ENCODE measurements around the gene SLC25A17.
"Not testable (repeated sequence)": the region's sequence is repeated elsewhere in the genome, so short reads cannot be mapped to it uniquely, and the experiment has no call there.

The SLC25A17 gene, protein sequence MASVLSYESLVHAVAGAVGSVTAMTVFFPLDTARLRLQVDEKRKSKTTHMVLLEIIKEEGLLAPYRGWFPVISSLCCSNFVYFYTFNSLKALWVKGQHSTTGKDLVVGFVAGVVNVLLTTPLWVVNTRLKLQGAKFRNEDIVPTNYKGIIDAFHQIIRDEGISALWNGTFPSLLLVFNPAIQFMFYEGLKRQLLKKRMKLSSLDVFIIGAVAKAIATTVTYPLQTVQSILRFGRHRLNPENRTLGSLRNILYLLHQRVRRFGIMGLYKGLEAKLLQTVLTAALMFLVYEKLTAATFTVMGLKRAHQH

DNA sequence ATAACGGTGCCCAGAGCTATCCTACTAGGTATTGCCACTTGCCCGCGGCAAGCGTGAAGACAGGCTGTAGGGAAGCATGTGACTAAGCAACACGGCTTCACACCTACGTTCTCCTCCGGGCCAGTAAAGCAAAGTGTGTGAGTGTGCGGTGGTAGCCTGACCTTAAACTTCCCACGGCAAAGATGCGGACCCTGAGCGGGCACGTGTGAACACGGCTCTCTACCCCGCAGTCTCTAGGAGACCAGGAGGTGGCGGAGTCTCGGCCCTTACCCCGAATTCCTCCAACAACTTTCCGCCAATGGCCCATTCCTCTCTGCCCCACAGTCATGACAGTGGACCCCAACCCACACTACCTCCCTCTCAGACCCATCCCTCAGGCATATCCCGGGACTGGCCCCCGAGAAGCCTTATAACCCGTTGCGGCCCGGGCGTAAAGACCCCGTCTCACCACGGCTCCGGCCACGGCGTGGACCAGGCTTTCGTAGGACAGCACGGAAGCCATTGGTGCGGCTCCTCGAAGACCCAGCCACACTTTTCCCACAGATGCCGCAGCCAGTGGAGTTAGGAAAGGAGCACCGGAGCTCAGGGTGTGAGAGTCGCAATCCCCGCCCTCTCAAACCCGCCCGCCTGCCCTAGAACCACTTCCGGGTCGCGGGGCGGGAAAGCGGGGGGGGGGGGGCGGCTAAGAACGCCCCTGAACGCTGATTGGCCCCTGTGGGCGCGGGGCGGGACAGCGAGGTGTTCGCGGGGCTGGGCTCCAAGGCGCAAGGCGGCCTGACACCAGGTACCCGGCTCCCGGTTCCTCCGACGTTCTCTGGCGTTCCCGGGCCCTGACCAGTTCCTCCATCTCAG, at the start of gene SLC25A17:
Gene SLC25A17 (minus strand): TSS at position 600 of the 852 bp plus-strand sequence. CDS start 98 bp downstream, at position 502.
- Histone ChIP-seq H4K20me1 (ENCODE audit: insufficient read depth, low read length) (peaks cover 11% of the 10 kb centered on the region; the same call in 1 of the 2 replicates), H3K4me3 (ENCODE audit: low read depth in 1 of 2, low read length in 2 of 2) (peak within 1 kb of the TSS; percentile 97), H3K9ac (ENCODE audit: low read depth, low read length) (peak within 1 kb of the TSS; percentile 87), H3K27ac (ENCODE audit: low read length) (peak within 1 kb of the TSS; percentile 89), H3K27me3 (ENCODE audit: insufficient read depth, low read length, poor library complexity) (no peaks in the 10 kb centered on the region), H3K79me2 (ENCODE audit: insufficient read depth, low read length) (peaks cover 46% of the 10 kb centered on the region), H3K9me3 (ENCODE audit: insufficient read depth, low read length, severe bottlenecking) (no peaks in the 10 kb centered on the region), H3K36me3 (ENCODE audit: insufficient read depth, low read length) (peaks cover 22% of the 10 kb centered on the region), H3K4me2 (ENCODE audit: insufficient read depth, low read length) (peak within 1 kb of the TSS; percentile 95), H3K4me1 (ENCODE audit: insufficient read depth, low read length) (peaks cover 38% of the 10 kb centered on the region), H2AFZ (ENCODE audit: low read depth, low read length) (peak within 1 kb of the TSS; percentile 98)
- ATAC-seq (ENCODE audit: insufficient read depth, low read depth) (peak; percentile 94), DNase-seq (peak; percentile 89)
- TF ChIP-seq EZH2 (IDR thresholded peaks at IDR 0.05; ENCODE audit: borderline replicate concordance, low read depth, low read length, severe bottlenecking): no peak
- TF ChIP-seq, protein P1, sequence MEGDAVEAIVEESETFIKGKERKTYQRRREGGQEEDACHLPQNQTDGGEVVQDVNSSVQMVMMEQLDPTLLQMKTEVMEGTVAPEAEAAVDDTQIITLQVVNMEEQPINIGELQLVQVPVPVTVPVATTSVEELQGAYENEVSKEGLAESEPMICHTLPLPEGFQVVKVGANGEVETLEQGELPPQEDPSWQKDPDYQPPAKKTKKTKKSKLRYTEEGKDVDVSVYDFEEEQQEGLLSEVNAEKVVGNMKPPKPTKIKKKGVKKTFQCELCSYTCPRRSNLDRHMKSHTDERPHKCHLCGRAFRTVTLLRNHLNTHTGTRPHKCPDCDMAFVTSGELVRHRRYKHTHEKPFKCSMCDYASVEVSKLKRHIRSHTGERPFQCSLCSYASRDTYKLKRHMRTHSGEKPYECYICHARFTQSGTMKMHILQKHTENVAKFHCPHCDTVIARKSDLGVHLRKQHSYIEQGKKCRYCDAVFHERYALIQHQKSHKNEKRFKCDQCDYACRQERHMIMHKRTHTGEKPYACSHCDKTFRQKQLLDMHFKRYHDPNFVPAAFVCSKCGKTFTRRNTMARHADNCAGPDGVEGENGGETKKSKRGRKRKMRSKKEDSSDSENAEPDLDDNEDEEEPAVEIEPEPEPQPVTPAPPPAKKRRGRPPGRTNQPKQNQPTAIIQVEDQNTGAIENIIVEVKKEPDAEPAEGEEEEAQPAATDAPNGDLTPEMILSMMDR (IDR thresholded peaks at IDR 0.05; ENCODE audit: borderline replicate concordance, extremely low read depth, low read length, poor library complexity, severe bottlenecking): peak; percentile 65

DNA sequence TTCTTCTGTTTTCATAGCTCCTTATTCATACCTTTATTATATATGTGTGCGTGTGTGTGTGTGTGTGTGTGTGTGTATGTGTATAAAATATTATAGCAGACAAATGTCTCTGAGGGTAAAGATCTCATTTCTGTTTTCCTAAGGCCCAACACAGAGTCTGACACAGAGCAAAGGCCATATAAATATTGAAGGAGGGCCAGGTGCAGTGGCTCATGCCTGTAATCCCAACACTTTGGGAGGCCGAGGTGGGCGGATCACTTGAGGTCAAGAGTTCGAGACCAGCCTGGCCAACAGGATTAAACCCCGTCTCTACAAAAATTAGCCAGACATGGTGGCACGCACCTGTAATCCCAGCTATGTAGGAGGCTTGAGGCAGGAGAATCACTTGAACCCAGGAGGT, 49.2 kb upstream of the SLC25A17 start:
- not testable (repeated sequence) for H3K79me2 ChIP-seq (ENCODE audit: insufficient read depth, low read length); ATAC-seq (ENCODE audit: insufficient read depth, low read depth); H2AFZ ChIP-seq (ENCODE audit: low read depth, low read length); H3K4me3 ChIP-seq (ENCODE audit: low read depth in 1 of 2, low read length in 2 of 2); H3K4me2 ChIP-seq (ENCODE audit: insufficient read depth, low read length); H3K9me3 ChIP-seq (ENCODE audit: insufficient read depth, low read length, severe bottlenecking); H4K20me1 ChIP-seq (ENCODE audit: insufficient read depth, low read length); H3K27me3 ChIP-seq (ENCODE audit: insufficient read depth, low read length, poor library complexity); H3K27ac ChIP-seq (ENCODE audit: low read length); H3K36me3 ChIP-seq (ENCODE audit: insufficient read depth, low read length); H3K9ac ChIP-seq (ENCODE audit: low read depth, low read length); DNase-seq; H3K4me1 ChIP-seq (ENCODE audit: insufficient read depth, low read length)

DNA sequence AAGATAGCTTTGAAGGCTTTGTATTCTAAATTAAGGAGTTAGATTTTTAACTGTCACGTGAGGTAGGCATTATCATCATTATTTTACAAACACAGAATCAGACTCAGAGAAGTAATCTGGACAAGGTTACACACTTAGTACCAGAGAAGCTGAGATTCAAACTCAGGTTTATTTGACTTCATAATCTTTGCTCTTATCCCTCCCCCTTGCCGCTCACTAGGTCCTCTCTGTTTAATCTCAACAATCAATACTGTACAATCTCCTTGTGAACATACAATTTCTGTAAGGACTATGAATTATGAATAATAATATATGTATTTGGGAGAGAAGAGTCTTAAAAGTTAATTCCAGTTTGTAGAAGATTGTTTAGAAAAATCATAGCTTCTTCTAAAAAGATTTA, 48.0 kb upstream of the SLC25A17 start:
- no peak overlapping the region for H3K9ac ChIP-seq (ENCODE audit: low read depth, low read length)
- H3K27ac ChIP-seq (ENCODE audit: low read length): no peak overlapping the region
- H3K4me1 ChIP-seq (ENCODE audit: insufficient read depth, low read length): no peaks in the 10 kb centered on the region
- DNase-seq (no peak), ATAC-seq (ENCODE audit: insufficient read depth, low read depth) (no peak)
- peaks cover 8% of the 10 kb centered on the region; the same call in 1 of the 2 replicates for H3K79me2 ChIP-seq (ENCODE audit: insufficient read depth, low read length)
- no peaks in the 10 kb centered on the region for H3K27me3 ChIP-seq (ENCODE audit: insufficient read depth, low read length, poor library complexity)
- H2AFZ ChIP-seq (ENCODE audit: low read depth, low read length): no peak overlapping the region
- H4K20me1 ChIP-seq (ENCODE audit: insufficient read depth, low read length): no peaks in the 10 kb centered on the region
- no peak overlapping the region for H3K4me3 ChIP-seq (ENCODE audit: low read depth in 1 of 2, low read length in 2 of 2)
- no peak for TF ChIP-seq EZH2 (IDR thresholded peaks at IDR 0.05; ENCODE audit: borderline replicate concordance, low read depth, low read length, severe bottlenecking)
- TF ChIP-seq, protein P1 (IDR thresholded peaks at IDR 0.05; ENCODE audit: borderline replicate concordance, extremely low read depth, low read length, poor library complexity, severe bottlenecking): no peak
- peaks cover 4% of the 10 kb centered on the region for H3K36me3 ChIP-seq (ENCODE audit: insufficient read depth, low read length)
- no peaks in the 10 kb centered on the region for H3K9me3 ChIP-seq (ENCODE audit: insufficient read depth, low read length, severe bottlenecking)
- H3K4me2 ChIP-seq (ENCODE audit: insufficient read depth, low read length): no peak overlapping the region

DNA sequence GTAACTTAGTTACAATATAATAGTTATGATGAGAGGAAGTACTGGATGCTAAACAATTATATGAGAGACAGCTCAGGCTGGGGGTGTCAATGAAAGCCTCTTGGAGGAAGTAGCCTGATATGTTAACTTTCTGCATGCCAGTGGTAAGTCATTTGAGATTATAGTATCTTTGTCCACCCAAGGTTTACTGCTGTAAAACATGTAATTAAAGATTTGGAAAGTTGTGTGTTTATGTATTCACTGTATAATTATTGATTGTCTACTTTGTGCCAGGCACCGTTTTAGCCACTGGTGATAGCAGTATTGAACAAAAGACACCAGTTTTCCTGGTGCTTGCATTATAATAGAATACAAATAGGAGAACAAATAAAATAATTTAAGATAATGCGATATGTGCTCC, 43.4 kb upstream of the SLC25A17 start:
- DNase-seq (no peak), ATAC-seq (ENCODE audit: insufficient read depth, low read depth) (no peak)
- no peak overlapping the region for H3K9ac ChIP-seq (ENCODE audit: low read depth, low read length)
- no peak overlapping the region for H2AFZ ChIP-seq (ENCODE audit: low read depth, low read length)
- H3K4me1 ChIP-seq (ENCODE audit: insufficient read depth, low read length): peaks cover 17% of the 10 kb centered on the region
- H3K79me2 ChIP-seq (ENCODE audit: insufficient read depth, low read length): peaks cover 50% of the 10 kb centered on the region
- no peaks in the 10 kb centered on the region for H3K27me3 ChIP-seq (ENCODE audit: insufficient read depth, low read length, poor library complexity)
- TF ChIP-seq, protein P1 (IDR thresholded peaks at IDR 0.05; ENCODE audit: borderline replicate concordance, extremely low read depth, low read length, poor library complexity, severe bottlenecking): no peak
- no peak for TF ChIP-seq EZH2 (IDR thresholded peaks at IDR 0.05; ENCODE audit: borderline replicate concordance, low read depth, low read length, severe bottlenecking)
- no peak overlapping the region for H3K4me3 ChIP-seq (ENCODE audit: low read depth in 1 of 2, low read length in 2 of 2)
- H4K20me1 ChIP-seq (ENCODE audit: insufficient read depth, low read length): no peaks in the 10 kb centered on the region
- no peak overlapping the region for H3K4me2 ChIP-seq (ENCODE audit: insufficient read depth, low read length)
- H3K9me3 ChIP-seq (ENCODE audit: insufficient read depth, low read length, severe bottlenecking): no peaks in the 10 kb centered on the region
- H3K36me3 ChIP-seq (ENCODE audit: insufficient read depth, low read length): peaks cover 19% of the 10 kb centered on the region
- no peak overlapping the region for H3K27ac ChIP-seq (ENCODE audit: low read length)

Data from DND-41 (cell line).